ENCODE measurements around the gene OR10S1. TPM values are rescaled to one million over a fixed set of nuclear protein-coding genes. Genes with fewer than 3 reads are reported as not detected.

Gene OR10S1, protein sequence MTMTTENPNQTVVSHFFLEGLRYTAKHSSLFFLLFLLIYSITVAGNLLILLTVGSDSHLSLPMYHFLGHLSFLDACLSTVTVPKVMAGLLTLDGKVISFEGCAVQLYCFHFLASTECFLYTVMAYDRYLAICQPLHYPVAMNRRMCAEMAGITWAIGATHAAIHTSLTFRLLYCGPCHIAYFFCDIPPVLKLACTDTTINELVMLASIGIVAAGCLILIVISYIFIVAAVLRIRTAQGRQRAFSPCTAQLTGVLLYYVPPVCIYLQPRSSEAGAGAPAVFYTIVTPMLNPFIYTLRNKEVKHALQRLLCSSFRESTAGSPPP
- total RNA-seq: not detected in 2 replicates

DNA sequence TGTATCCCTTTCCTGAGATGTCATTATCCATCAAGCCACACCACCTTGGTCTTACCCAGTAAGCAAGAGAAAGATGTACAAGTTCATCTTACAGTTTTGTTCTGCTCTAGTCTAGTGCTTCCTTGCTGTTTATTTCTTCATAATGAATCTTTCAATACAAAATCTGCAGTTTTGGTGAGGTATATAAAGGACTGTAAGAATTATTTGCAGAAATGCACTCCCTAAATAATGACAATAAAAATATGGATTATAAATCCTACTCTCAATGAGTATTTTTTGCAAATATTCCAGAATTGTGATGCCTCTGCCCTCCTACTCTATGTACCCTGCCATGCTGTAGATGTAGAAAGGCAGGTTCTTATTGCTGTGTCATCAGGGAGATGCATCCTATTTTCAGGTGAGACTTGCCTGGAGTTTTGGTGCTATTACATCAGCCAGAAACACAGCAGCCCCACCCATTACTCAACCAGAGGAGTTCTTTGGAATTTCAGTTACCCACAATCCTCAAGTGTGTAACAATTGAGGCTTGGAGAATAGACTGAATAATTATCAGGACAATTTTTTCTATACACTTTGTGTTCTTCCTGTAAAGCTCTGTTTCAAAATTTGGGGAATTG lies at the start of gene OR10S1:
Gene OR10S1 (minus strand): TSS at position 51 of the 617 bp plus-strand sequence. CDS start 117 bp downstream, outside the sequence.

DNA sequence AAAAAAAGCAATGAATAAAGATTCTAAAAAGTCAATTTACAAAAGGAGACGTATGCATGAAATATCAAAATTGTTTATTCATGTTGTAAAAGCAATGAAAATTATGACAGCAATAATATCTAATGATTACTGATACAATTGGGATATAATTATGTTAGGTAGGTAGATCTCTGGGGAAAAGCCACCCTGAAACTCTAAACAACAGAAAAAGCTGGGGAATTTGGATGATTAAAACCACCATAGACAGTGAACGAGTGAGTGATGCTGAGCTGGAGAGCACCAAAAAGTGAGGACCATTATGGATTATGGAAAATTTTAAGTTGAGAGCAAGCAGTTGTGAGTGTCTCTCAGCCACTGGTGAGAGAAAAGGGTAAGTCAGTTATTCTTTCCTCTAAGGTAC lies 48.9 kb upstream of the OR10S1 start, which contains the start of gene OR10G8:
Gene OR10G8 (plus strand): TSS at position 301 of the 400 bp plus-strand sequence. CDS start 2,825 bp downstream, outside the sequence.

DNA sequence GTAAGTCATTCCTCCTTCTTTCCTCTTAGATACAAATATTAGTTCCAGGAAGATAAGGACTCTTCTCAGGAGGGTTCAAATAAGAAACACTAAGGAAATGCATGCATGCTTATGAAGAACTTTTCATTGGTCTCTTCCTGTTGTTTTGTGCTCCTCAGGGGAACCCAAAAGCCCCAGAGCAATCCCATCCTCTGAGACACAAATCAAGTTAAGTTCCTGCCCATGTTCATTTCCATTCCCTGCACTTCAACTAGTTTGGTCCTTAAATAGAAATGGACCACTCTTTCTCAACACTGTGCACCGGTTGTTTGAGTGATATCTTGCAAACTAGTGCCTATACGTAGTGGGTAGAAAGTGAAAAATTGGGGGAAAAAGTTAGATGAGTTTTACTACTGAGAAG lies 35.1 kb upstream of the OR10S1 start, which contains the start of gene OR10G4:
Gene OR10G4 (plus strand): TSS at position 301 of the 400 bp plus-strand sequence. CDS start 2,578 bp downstream, outside the sequence.

DNA sequence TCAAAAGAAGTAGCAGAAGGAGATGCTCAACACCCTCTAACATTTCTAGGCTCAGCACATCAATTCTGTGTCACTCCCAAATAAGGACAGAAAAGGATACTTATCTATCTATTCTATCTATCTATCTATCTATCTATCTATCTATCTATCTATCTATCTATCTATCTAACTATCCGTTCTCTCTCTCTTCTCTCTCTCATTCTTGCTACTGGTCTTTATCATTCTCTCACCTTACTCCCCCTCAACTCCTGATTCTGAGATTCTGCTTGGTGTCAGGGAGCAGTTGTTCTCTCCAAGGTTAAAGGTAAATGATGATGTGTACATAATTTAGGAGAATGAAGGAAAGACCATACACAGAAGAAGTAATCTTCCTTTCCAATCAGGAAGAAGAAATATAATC lies 17.5 kb upstream of the OR10S1 start, which contains the start of gene OR10G6:
Gene OR10G6 (minus strand): TSS at position 43 of the 400 bp plus-strand sequence. CDS start 0 bp downstream, at position 43.

DNA sequence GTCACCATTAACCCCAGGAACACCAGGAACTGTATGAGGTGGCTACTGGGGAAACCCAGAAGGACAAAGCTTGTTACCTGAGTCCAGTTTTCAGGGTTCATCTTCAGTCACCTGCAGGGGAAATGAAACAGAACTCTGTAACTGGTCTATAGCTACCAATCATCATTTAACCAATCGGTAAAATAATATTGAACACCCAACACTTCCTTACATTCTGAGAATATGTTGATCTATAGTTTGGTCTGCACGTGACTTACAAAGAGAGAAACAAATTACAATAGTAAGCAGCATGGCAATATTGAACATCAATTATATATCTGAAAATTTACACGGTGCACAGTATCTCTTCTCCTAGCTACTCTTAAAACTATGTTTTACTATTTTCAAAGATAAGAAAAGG lies 33.8 kb downstream of the OR10S1 start, which contains the start of gene OR6T1:
Gene OR6T1 (minus strand): TSS at position 101 of the 400 bp plus-strand sequence. CDS start 0 bp downstream, at position 101.

DNA sequence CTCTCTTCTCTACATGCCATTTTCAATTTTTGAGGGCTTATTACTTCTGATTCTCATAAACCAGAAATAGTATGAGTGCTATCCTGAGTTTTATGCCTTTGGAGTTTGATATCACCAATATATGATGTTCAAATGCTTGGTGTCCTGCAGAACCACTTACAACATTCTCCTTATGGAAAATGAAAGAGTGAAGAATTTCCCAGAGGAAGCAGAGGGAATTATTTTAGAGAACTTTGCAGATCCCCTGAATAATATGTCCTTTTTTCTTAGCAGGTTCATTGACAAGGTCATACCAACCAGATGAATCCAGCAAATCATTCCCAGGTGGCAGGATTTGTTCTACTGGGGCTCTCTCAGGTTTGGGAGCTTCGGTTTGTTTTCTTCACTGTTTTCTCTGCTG lies 38.3 kb downstream of the OR10S1 start, which contains the start of gene OR4D5:
Gene OR4D5 (plus strand): TSS at position 301 of the 400 bp plus-strand sequence. CDS start 0 bp downstream, at position 301.

Other genes starting within 250 kb of the OR10S1 start
- gene ZNF202, start 236.1 kb downstream of the OR10S1 start, total RNA-seq: 18.1 and 20.8 TPM in 2 replicates
- not detected in 2 replicates for gene OR6X1, start 223.3 kb downstream of the OR10S1 start, total RNA-seq
- not detected in 2 replicates for gene OR6M1, start 171.4 kb downstream of the OR10S1 start, total RNA-seq
- gene TMEM225, start 92.1 kb downstream of the OR10S1 start, total RNA-seq: not detected in 2 replicates
- not detected in 2 replicates for gene OR8D4, start 75.6 kb downstream of the OR10S1 start, total RNA-seq
- gene OR4D5, start 38.2 kb downstream of the OR10S1 start, total RNA-seq: not detected in 2 replicates
- under 0.01 TPM in 1 of 2 replicates, not detected in the other for gene OR6T1, start 33.9 kb downstream of the OR10S1 start, total RNA-seq
- gene OR10G6, start 17.4 kb upstream of the OR10S1 start, total RNA-seq: not detected in 2 replicates
- not detected in 2 replicates for gene OR10G4, start 35.2 kb upstream of the OR10S1 start, total RNA-seq
- not detected in 2 replicates for gene OR10G9, start 45.2 kb upstream of the OR10S1 start, total RNA-seq
- not detected in 2 replicates for gene OR10G8, start 49.0 kb upstream of the OR10S1 start, total RNA-seq
- gene OR10G7, start 63.5 kb upstream of the OR10S1 start, total RNA-seq: not detected in 2 replicates
- 16.7 and 40.6 TPM in 2 replicates for gene VWA5A, start 137.7 kb upstream of the OR10S1 start, total RNA-seq
- not detected in 2 replicates for gene OR10D3, start 205.6 kb upstream of the OR10S1 start, total RNA-seq